ENCODE data around the gene SFXN5. TPM values are rescaled to one million over a fixed set of nuclear protein-coding genes. Genes with fewer than 3 reads are reported as not detected.

The SFXN5 gene
- total and polyA plus RNA-seq, 2 of the 4 experiments (the other 2 are of a cell fraction), result 8.6 to 17.0 TPM

DNA sequence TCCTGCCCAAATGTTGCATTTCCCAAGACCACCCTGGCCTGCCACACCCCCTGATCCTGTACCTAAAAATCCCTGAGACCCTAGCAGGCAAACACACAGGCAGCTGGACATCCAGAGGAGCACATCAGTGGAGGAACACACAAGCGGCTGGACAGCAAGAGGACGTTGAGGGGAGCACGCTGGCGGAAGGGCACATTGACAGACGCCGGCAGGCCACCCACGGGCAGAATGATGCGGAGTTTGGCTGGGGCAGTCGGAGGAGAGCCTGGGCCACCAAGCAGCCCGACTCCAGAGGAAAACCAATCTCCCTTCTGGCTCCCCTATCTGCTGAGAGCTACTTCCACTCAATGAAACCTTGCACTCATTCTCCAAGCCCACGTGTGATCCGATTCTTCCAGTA, 106.5 kb downstream of the SFXN5 start:
- Histone ChIP-seq H3K4me2 (ENCODE audit: low read depth, low read length) (no peak overlapping the region), H3K56ac (ENCODE audit: extremely low read depth, insufficient read depth, low read length) (no peak overlapping the region), H2BK120ac (ENCODE audit: low read depth, low read length) (no peak overlapping the region), H3K27ac (ENCODE audit: insufficient read depth, low read length) (no peak overlapping the region), H3K27me3 (ENCODE audit: control insufficient read depth, insufficient read depth, low read length) (no peaks in the 10 kb centered on the region), H4K8ac (ENCODE audit: low read depth in 2 of 2, low read length in 2 of 2) (no peak overlapping the region), H2AK9ac (replicated peaks; ENCODE audit: low read depth, low read length, poor library complexity) (no peak overlapping the region), H3K36me3 (ENCODE audit: control insufficient read depth, insufficient read depth, low read length) (0 out of 2 replicates have a peak, but pooled peaks cover 3% of the 10 kb centered on the region), H3K9me3 (ENCODE audit: control insufficient read depth, insufficient read depth, low read length) (no peaks in the 10 kb centered on the region), H3K4ac (ENCODE audit: low read depth, low read length) (no peak overlapping the region), H3K4me1 (ENCODE audit: control insufficient read depth, insufficient read depth, low read length) (no peaks in the 10 kb centered on the region), H4K91ac (ENCODE audit: insufficient read depth, low read depth, low read length) (no peak overlapping the region), H2BK20ac (ENCODE audit: low read depth, low read length) (no peak overlapping the region), H2AFZ (replicated peaks; ENCODE audit: low read length, poor library complexity) (no peak overlapping the region), H2BK15ac (ENCODE audit: low read depth, low read length) (no peak overlapping the region), H3K9ac (ENCODE audit: low read depth, low read length) (no peak overlapping the region), H3K14ac (replicated peaks; ENCODE audit: low read depth, low read length) (no peak overlapping the region), H4K5ac (ENCODE audit: low read depth, low read length) (no peak overlapping the region), H2AK5ac (ENCODE audit: low read depth, low read length) (no peak overlapping the region), H2BK5ac (ENCODE audit: low read depth, low read length, poor library complexity, severe bottlenecking) (no peak overlapping the region), H3K9me1 (ENCODE audit: insufficient read depth, low read length) (peaks cover 11% of the 10 kb centered on the region; the same call in 1 of the 2 replicates), H3K4me3 (ENCODE audit: insufficient read depth, low read depth, low read length) (no peak overlapping the region), H3K23ac (ENCODE audit: low read depth, low read length) (no peak overlapping the region), H3K79me1 (ENCODE audit: low read depth in 1 of 2, low read length in 2 of 2) (no peaks in the 10 kb centered on the region), H4K20me1 (ENCODE audit: insufficient read depth, low read length) (no peaks in the 10 kb centered on the region), H3K18ac (ENCODE audit: low read depth, low read length) (no peak overlapping the region)
- dilution Hi-C loops (cut with HindIII; ENCODE audit: low sequenced_read_pairs, unreplicated experiment) (no loop called here), in situ Hi-C loops (cut with MboI; ENCODE audit: low sequenced_read_pairs) (no loop called here), intact Hi-C loops (cut with micrococcal nuclease) (no loop called here)
- WGBS, 2 experiments (ENCODE audit: extremely low coverage in 2 of 2, insufficient read length in 1 of 2), result no CpG with 5 or more reads among the region's 12 CpGs
- ChIA-PET POLR2A (ENCODE audit: unreplicated experiment) (no interaction called here), CTCF (no interaction called here)
- no peak for TF ChIP-seq RCOR1 (IDR thresholded peaks at IDR 0.05; ENCODE audit: insufficient replicate concordance, low read length)
- ATAC-seq (ENCODE audit: low read depth), result no peak
- no TSS peak for BruUV-seq (replicated peaks)
- no peak for DNase-seq

Measured in IMR-90 (cell line).